HCT116 (cell line): Measurements from ENCODE around the gene C2CD2. TPM values are rescaled to one million over a fixed set of nuclear protein-coding genes. Genes with fewer than 3 reads are reported as not detected.

Experiments used
- ATAC-seq: fragments of 200-7000 bp; cut with Tn5 transposase; 2 replicates; pipeline ENCODE4 v1.9.1; 2020; ENCODE audit warnings: mild to moderate bottlenecking, moderate library complexity
- BruUV-seq: library from RNA; stranded (reverse); fragments of 400-500 nt; replicated peaks from 2 replicates; lab custom pipeline; 2021; lab: Mats Ljungman, UMichigan
- CTCF ChIA-PET: fragments of 300-600 bp; sonication (Branson Sonifier 250); formaldehyde crosslinking; loops from one replicate; lab custom pipeline; 2021; ENCODE audit warnings: antibody characterized with exemption; lab: Charles Lee
- POLR2A ChIA-PET: fragments of 300-600, 350-600 bp; sonication (Branson Sonifier 250); formaldehyde crosslinking; loops from one replicate; lab custom pipeline; 2021; ENCODE audit warnings: antibody characterized with exemption; lab: Charles Lee
- RAD21 ChIA-PET, 2 experiments: fragments of 300-600 bp; sonication (Branson Sonifier 250); formaldehyde crosslinking; loops; one replicate each; lab custom pipeline; 2023; ENCODE audit warnings: low total read pairs in 2 of 2; ENCODE audit not compliant: uncharacterized antibody in 2 of 2, unreplicated experiment in 2 of 2, low non-redundant PET in 1 of 2; lab: Charles Lee
- DNase-seq: peaks from one replicate; pipeline ENCODE4 v3.0.0-alpha.2; 2010; ENCODE audit warnings: low read depth, low spot score
- H2AFZ ChIP-seq: fragments of 200-600 bp; shearing (Covaris generic), sonication (generic); 2 replicates; pipeline ENCODE4 v1.6.1; 2017; ENCODE audit warnings: low read depth, mixed run types, mixed read lengths, antibody characterized with exemption, low read length; ENCODE audit not compliant: poor library complexity, severe bottlenecking
- H3K27ac ChIP-seq: 2 replicates; pipeline ENCODE4 v1.5.1; 2012; ENCODE audit warnings: low read depth, low read length
- H3K27me3 ChIP-seq: fragments of 200-600 bp; sonication (generic); 2 replicates; pipeline ENCODE4 v1.6.1; 2016; ENCODE audit warnings: mixed run types, low read length, mixed read lengths; ENCODE audit not compliant: insufficient read depth
- H3K36me3 ChIP-seq, 2 experiments: fragments of 200-500 bp in 1 of 2; fragments of 200-600 bp in 1 of 2; sonication (Bioruptor generic) in 1 of 2; sonication (generic) in 1 of 2; 2 replicates each; pipeline versions ENCODE4 v1.5.1 to v1.6.1; 2014 to 2016; ENCODE audit warnings: low read length in 2 of 2, inconsistent platforms in 1 of 2, mixed read lengths in 1 of 2, mixed run types in 1 of 2; ENCODE audit not compliant: insufficient read depth in 2 of 2, control insufficient read depth in 1 of 2
- H3K4me1 ChIP-seq, 2 experiments: fragments of 200-600 bp in 1 of 2; sonication (generic) in 1 of 2; 2 replicates each; pipeline versions ENCODE4 v1.5.1 to v1.6.1; 2012 to 2017; ENCODE audit warnings: low read length in 2 of 2, inconsistent platforms in 1 of 2, mild to moderate bottlenecking in 1 of 2, mixed read lengths in 1 of 2, mixed run types in 1 of 2, moderate library complexity in 1 of 2; ENCODE audit not compliant: insufficient read depth in 2 of 2, control insufficient read depth in 1 of 2
- H3K4me2 ChIP-seq: fragments of 200-600 bp; sonication (generic); 2 replicates; pipeline ENCODE4 v1.6.1; 2017; ENCODE audit warnings: mixed run types, low read length, mixed read lengths
- H3K4me3 ChIP-seq, 2 experiments: fragments of 200-600 bp in 1 of 2; sonication (generic) in 1 of 2; replicated peaks in 1 of 2; 2 replicates each; pipeline ENCODE4 v1.5.1; 2011 to 2016; ENCODE audit warnings: low read length in 2 of 2, control low read depth in 1 of 2, low read depth in 1 of 2, mild to moderate bottlenecking in 1 of 2, mixed read lengths in 1 of 2, mixed run types in 1 of 2
- H3K79me2 ChIP-seq: fragments of 200-600 bp; sonication (generic); 2 replicates; pipeline ENCODE4 v1.6.1; 2017; ENCODE audit warnings: mild to moderate bottlenecking, mixed run types, low read length, moderate library complexity, mixed read lengths; ENCODE audit not compliant: insufficient read depth
- H3K9ac ChIP-seq: fragments of 200-600 bp; sonication (generic); 2 replicates; pipeline ENCODE4 v1.6.1; 2016; ENCODE audit warnings: low read length, mixed read lengths
- H3K9me2 ChIP-seq: fragments of 200-600 bp; sonication (generic), shearing (Covaris generic); 2 replicates; pipeline ENCODE4 v1.6.1; 2017; ENCODE audit warnings: mixed run types, mild to moderate bottlenecking, moderate library complexity; ENCODE audit not compliant: insufficient read depth
- H3K9me3 ChIP-seq, 2 experiments: fragments of 200-500 bp in 1 of 2; fragments of 200-600 bp in 1 of 2; sonication (Bioruptor generic) in 1 of 2; sonication (generic) in 1 of 2; 2 replicates each; pipeline ENCODE4 v1.6.1; 2014 to 2017; ENCODE audit warnings: low read length in 2 of 2, mixed read lengths in 2 of 2, inconsistent platforms in 1 of 2, low read depth in 1 of 2, mild to moderate bottlenecking in 1 of 2, mixed run types in 1 of 2, moderate library complexity in 1 of 2; ENCODE audit not compliant: control insufficient read depth in 1 of 2, insufficient read depth in 1 of 2
- H4K20me1 ChIP-seq: fragments of 200-600 bp; sonication (generic), shearing (Covaris generic); 2 replicates; pipeline ENCODE4 v1.6.1; 2017; ENCODE audit warnings: mixed run types, mild to moderate bottlenecking, moderate library complexity; ENCODE audit not compliant: insufficient read depth
- FOSL1 ChIP-seq: IDR thresholded peaks from 2 replicates; pipeline ENCODE4 v1.6.1; 2012; ENCODE audit warnings: low read depth
- POLR2A ChIP-seq: IDR thresholded peaks from 2 replicates; pipeline ENCODE4 v1.7.0; 2011; ENCODE audit warnings: borderline replicate concordance; ENCODE audit not compliant: insufficient read depth, insufficient read length; ENCODE audit errors: extremely low read depth
- RAD21 ChIP-seq: IDR thresholded peaks from 2 replicates; pipeline ENCODE4 v1.6.1; 2012; ENCODE audit warnings: low read depth, mild to moderate bottlenecking
- YY1 ChIP-seq: IDR thresholded peaks from 2 replicates; pipeline ENCODE4 v1.6.1; 2011; ENCODE audit warnings: low read length, low read depth, moderate library complexity, mild to moderate bottlenecking; ENCODE audit not compliant: insufficient replicate concordance; ENCODE audit errors: extremely low read depth
- ZFX ChIP-seq: fragments of 450-650 bp; IDR thresholded peaks from 2 replicates; pipeline ENCODE4 v1.6.1; 2017
- intact Hi-C: fragments of 100-400 bp; cut with micrococcal nuclease; formaldehyde crosslinking; loops from 2 replicates; pipeline ENCODE4 v1.10.0; 2022
- total RNA-seq: library from RNA; stranded (reverse); gene quantifications from one replicate; pipeline ENCODE4 v1.2.1, GENCODE V29; 2021; ENCODE audit not compliant: unreplicated experiment
- TF ChIP-seq, protein P1 (sequence below): IDR thresholded peaks from 2 replicates; pipeline ENCODE4 v1.6.1; 2012

Gene C2CD2
- total RNA-seq, 1 experiment from 2014 or later = 22.0 TPM

DNA sequence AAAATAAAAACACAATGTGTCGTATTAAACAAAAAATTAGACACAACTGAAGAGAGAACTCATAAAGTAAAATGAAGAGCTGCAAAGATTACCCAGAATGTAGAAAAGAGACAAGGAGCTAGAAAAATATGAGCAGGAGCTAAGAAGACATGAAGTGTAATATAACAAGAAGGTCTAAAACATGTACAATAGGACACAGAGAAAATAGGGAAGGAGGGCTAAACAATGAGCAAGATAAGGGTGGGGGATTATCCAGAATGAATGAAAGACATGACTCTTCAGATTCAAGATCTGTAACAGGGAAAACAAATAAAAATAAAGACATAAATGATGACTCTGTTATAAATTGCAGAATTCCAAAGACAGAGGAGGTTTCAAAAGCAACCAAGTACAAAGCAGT is 112.9 kb downstream of the C2CD2 start:
- no peak overlapping the region for H3K4me3 ChIP-seq
- ATAC-seq (no peak), DNase-seq (no peak)
- POLR2A ChIA-PET = no interaction called here
- no peak overlapping the region for H3K4me2 ChIP-seq
- intact Hi-C loops = no loop called here
- no peak overlapping the region for H3K27ac ChIP-seq
- RAD21 ChIA-PET = no interaction called here
- no peaks in the 10 kb centered on the region for H3K9me2 ChIP-seq
- no peaks in the 10 kb centered on the region for H3K79me2 ChIP-seq
- H2AFZ ChIP-seq = no peak overlapping the region
- peaks cover 2 to 19% of the 10 kb centered on the region in 2 experiments; a peak in 1 of 4 replicates for H3K36me3 ChIP-seq
- TF ChIP-seq YY1 (no peak), RAD21 (no peak)
- TF ChIP-seq, protein P1, sequence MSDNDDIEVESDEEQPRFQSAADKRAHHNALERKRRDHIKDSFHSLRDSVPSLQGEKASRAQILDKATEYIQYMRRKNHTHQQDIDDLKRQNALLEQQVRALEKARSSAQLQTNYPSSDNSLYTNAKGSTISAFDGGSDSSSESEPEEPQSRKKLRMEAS = no peak
- H3K9me3 ChIP-seq = peaks cover 5 to 12% of the 10 kb centered on the region in 2 experiments; a peak in 3 of 4 replicates
- H3K4me1 ChIP-seq = peaks cover 3 to 18% of the 10 kb centered on the region in 2 experiments; a peak in 2 of 4 replicates
- no TSS peak for BruUV-seq
- H4K20me1 ChIP-seq = no peaks in the 10 kb centered on the region
- H3K9ac ChIP-seq = no peak overlapping the region
- no peaks in the 10 kb centered on the region for H3K27me3 ChIP-seq
- CTCF ChIA-PET = interaction anchor here (1.1 kb wide), 1 partner anchor 293 kb away, joined by 3 read pairs; no protein-coding TSS in a partner anchor

DNA sequence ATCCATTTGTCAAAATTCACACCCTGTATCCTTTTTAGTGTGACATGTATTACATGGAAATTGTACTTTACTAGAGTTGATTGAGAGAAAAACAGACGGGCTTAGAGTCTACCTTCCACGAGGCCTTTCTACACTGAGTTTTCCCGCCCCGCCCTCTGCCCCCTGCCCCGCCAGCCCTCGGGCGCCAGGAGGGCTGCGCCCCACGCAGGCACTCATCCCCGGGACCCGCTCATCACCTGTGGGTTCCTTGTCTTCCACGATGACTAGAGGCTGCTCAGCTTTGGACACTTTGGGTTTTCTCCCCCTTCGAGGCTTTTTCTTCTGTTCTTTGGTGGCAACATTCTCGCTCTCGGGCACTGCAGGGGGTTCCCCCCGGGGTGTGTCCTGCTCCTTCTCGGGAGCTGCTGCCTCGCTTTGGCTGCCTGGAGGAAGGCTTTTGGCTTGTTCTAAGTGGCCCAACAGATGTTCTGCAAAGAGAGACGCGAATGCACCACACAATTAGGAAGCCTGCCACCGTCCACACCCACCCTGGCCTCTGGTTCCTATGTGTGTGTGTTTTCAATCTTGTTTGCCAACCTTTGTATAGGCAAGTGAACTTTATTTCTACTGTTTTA is 114.3 kb downstream of the C2CD2 start:
- no peak for DNase-seq
- Histone ChIP-seq H3K27me3 (no peaks in the 10 kb centered on the region), H2AFZ (no peak overlapping the region), H3K79me2 (no peaks in the 10 kb centered on the region), H3K4me3 (no peak overlapping the region), H3K4me1 (peaks cover 0 to 7% of the 10 kb centered on the region in 2 experiments; a peak in 2 of 4 replicates), H3K27ac (no peak overlapping the region), H3K9ac (no peak overlapping the region), H3K9me2 (no peaks in the 10 kb centered on the region), H3K9me3 (peaks cover 5 to 12% of the 10 kb centered on the region in 2 experiments; a peak in 3 of 4 replicates), H3K4me2 (no peak overlapping the region), H3K36me3 (peaks cover 2 to 19% of the 10 kb centered on the region in 2 experiments; a peak in 1 of 4 replicates), H4K20me1 (no peaks in the 10 kb centered on the region)
- intact Hi-C loops = no loop called here
- ChIA-PET POLR2A (no interaction called here), RAD21 (no interaction called here), CTCF (no interaction called here)
- BruUV-seq = no TSS peak
- TF ChIP-seq FOSL1 (no peak), ZFX (no peak), POLR2A (no peak)
- no peak for ATAC-seq
